Thyroid gland (tissue), 4 donors: ENCODE results near the gene SBSN. TPM values are rescaled to one million over a fixed set of nuclear protein-coding genes. Genes with fewer than 3 reads are reported as not detected.

ENCODE experiments used
- DNase-seq, 2 donors: peaks; one replicate each; pipeline ENCODE4 v3.0.0-alpha.2; 2019
- H3K27ac ChIP-seq, 3 donors: fragments of 200-600 bp; sonication (generic); 1 replicate in 2 of 3; 2 replicates in 1 of 3; pipeline ENCODE4 v1.5.1; 2016 to 2019; ENCODE audit warnings: mild to moderate bottlenecking in 1 of 3, moderate library complexity in 1 of 3
- H3K27me3 ChIP-seq: fragments of 200-600 bp; sonication (generic); one replicate; pipeline ENCODE4 v1.5.1; 2019
- H3K36me3 ChIP-seq, 2 donors: fragments of 200-600 bp; sonication (generic); one replicate each; pipeline ENCODE4 v1.5.1; 2016 to 2019
- H3K4me1 ChIP-seq, 2 donors: fragments of 200-600 bp; sonication (generic); one replicate each; pipeline ENCODE4 v1.5.1; 2017 to 2019
- H3K4me3 ChIP-seq, 3 donors: fragments of 200-600 bp; sonication (generic); replicated peaks in 1 of 3; 1 replicate in 2 of 3; 2 replicates in 1 of 3; pipeline ENCODE4 v1.5.1; 2016; ENCODE audit warnings: mild to moderate bottlenecking in 1 of 3
- H3K9me3 ChIP-seq: fragments of 200-600 bp; sonication (generic); one replicate; pipeline ENCODE4 v1.5.1; 2017
- CTCF ChIP-seq, 6 experiments: fragments of 200-600 bp in 3 of 6; fragments of 450-650 bp in 3 of 6; sonication (generic) in 3 of 6; IDR thresholded peaks; one replicate each; pipeline ENCODE4 v1.5.1; 2016 to 2019; ENCODE audit warnings: antibody characterized with exemption in 6 of 6, mild to moderate bottlenecking in 2 of 6, inconsistent platforms in 1 of 6, moderate library complexity in 1 of 6
- POLR2A ChIP-seq, 2 donors: fragments of 450-650 bp; IDR thresholded peaks; one replicate each; pipeline ENCODE4 v1.6.1; 2017; ENCODE audit warnings: antibody characterized with exemption in 2 of 2, mild to moderate bottlenecking in 2 of 2, moderate library complexity in 1 of 2
- WGBS, 2 donors: methylation state at CpG; one replicate each; pipeline ENCODE4 v1.1.5; 2017; 5-methylcytosine and 5-hydroxymethylcytosine counted together
- intact Hi-C: fragments of 100-400 bp; cut with DNase I; formaldehyde crosslinking; loops from one replicate; pipeline ENCODE4 v1.15.1; 2023
- total RNA-seq, 4 donors: library from RNA; depleted of rRNA; stranded (reverse); fragments of >200 nt; gene quantifications; one replicate each; pipeline ENCODE4 v1.2.3, GENCODE V29; 2016

The SBSN gene
- 1 to 10 TPM in 1 of 4 donors, not detected in 3; 1.2 TPM for total RNA-seq

DNA sequence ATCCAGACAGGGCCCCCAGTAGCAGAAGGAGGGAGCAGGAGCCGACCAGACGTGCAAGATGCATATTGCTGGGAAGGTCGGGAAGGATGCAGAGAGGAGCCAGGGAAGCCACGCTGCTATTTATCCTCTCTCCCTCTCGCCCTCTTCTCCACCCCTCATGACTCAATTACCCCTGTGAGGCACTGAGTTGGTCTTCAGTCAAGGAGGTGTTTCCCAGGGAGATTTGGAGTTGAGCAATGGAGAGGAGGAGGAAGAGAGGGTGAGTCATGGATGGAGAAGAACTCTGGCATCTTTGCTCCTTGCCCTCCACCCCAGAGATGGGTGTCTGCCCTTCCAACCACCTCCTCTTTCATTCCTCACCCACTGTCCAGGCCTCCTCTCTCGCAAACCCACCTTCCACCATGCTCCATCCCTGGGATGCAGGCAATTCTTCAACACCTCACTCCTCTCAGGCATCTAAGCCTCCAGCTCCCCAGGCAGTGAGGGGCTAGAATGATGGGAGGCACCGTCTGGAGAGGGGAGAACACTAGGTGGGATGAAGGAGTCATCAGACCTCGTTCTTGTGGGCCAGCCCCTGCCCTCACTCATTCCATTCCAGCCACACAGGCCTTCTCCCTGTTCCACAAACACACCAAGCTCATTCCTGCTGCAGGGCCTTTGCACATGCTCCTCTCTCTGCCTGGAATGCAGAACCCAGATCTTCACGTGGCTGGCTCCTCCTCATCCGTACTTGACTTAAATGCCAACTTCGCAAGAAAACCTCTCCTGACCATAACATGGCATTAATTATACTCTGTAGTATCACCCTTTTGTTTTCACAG lies at the start of gene SBSN:
SBSN (minus strand) TSS at position 94 of the 821 bp plus-strand sequence; CDS start at position 64, 30 bp downstream.
- Histone ChIP-seq H3K27me3 (no peaks in the 10 kb centered on the region), H3K36me3 (no peaks in the 10 kb centered on the region), H3K27ac (no peak within 1 kb of the TSS), H3K9me3 (no peaks in the 10 kb centered on the region), H3K4me3 (no peak within 1 kb of the TSS), H3K4me1 (peaks cover 0 to 14% of the 10 kb centered on the region in 2 donors)
- no peak for TF ChIP-seq POLR2A (IDR thresholded peaks at IDR 0.05)
- no peak for TF ChIP-seq CTCF (IDR thresholded peaks at IDR 0.05)
- intact Hi-C loops: no loop called here
- no peak for DNase-seq
- 86 to 90% methylated on average over 11 of the region's 11 CpGs for WGBS, 2 donors

DNA sequence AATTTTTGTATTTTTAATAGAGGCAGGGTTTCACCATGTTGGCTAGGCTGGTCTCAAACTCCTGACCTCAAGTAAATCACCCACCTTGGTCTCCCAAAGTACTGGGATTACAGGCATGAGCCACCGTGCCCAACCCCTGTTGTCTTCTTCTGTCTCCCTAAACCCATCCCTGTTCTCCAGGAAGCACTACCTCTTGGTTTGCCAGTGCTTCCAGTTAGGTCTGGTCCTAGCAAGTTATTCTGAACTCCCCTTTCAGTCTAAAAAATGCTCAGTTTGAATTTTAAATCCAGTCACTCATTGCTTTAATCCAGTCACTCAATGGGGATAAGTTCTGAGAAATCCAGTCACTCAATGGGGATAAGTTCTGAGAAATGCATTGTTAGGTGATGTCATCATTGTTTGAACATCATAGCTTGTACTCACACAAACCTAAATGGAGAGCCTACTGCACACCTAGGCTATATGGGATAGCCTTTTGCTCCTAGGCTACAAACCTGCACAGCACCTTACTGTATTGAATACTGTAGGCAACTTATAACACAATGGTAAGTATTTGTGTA lies 43.4 kb upstream of the SBSN start:
- no peak for DNase-seq
- H3K4me3 ChIP-seq: no peak overlapping the region
- no peaks in the 10 kb centered on the region for H3K9me3 ChIP-seq
- H3K27me3 ChIP-seq: no peaks in the 10 kb centered on the region
- WGBS, 2 donors: 96 to 100% methylated on average over 1 of the region's 1 CpG
- intact Hi-C loops: no loop called here
- TF ChIP-seq CTCF (IDR thresholded peaks at IDR 0.05): no peak
- TF ChIP-seq POLR2A (IDR thresholded peaks at IDR 0.05): no peak
- no peak overlapping the region for H3K27ac ChIP-seq
- no peaks in the 10 kb centered on the region for H3K4me1 ChIP-seq
- H3K36me3 ChIP-seq: no peaks in the 10 kb centered on the region

DNA sequence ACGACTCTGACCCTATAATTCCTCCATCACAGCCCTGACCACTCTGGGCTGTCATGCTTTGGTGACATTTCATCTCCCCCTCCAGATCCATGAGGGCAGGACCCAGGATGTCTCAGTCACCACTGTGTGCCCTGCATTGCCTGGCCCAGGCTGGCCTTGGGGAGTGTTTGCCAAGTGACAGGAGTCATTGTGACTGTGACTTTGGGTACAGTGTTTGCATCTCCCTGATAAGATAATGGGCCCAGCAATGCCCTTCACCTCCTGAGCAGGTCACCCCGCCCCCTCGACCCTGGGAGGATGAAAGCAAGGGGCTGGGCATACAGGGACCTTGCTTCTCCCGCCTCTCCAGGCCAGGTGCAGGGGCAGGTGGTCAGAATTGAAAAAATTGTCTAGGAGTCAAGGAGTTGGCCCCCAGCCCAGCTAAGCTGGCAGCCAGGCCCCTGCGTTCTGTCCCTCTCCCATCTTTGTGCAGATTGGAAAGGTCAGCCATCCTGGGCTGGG lies 41.2 kb upstream of the SBSN start:
- no peak overlapping the region for H3K4me3 ChIP-seq
- intact Hi-C loops: no loop called here
- no peak for DNase-seq
- no peaks in the 10 kb centered on the region for H3K36me3 ChIP-seq
- no peak overlapping the region for H3K27ac ChIP-seq
- TF ChIP-seq CTCF (IDR thresholded peaks at IDR 0.05): no peak
- no peak for TF ChIP-seq POLR2A (IDR thresholded peaks at IDR 0.05)
- H3K9me3 ChIP-seq: no peaks in the 10 kb centered on the region
- WGBS, 2 donors: 56 to 64% methylated on average over 3 to 5 of the region's 5 CpGs
- no peaks in the 10 kb centered on the region for H3K27me3 ChIP-seq
- no peaks in the 10 kb centered on the region for H3K4me1 ChIP-seq

GRCh38 chr19:35566738-35567137 lies 38.6 kb upstream of the SBSN start:
- intact Hi-C loops: no loop called here

More at GRCh38 chr19:35566738-35567137, 38.6 kb upstream of the SBSN start:
- H3K36me3 ChIP-seq: no peaks in the 10 kb centered on the region
- no peaks in the 10 kb centered on the region for H3K4me1 ChIP-seq
- WGBS, 2 donors: 92 to 93% methylated on average over 7 of the region's 7 CpGs
- H3K4me3 ChIP-seq: no peak overlapping the region
- H3K9me3 ChIP-seq: no peaks in the 10 kb centered on the region
- no peak overlapping the region for H3K27ac ChIP-seq
- H3K27me3 ChIP-seq: no peaks in the 10 kb centered on the region
- TF ChIP-seq POLR2A (IDR thresholded peaks at IDR 0.05): no peak
- TF ChIP-seq CTCF (IDR thresholded peaks at IDR 0.05): no peak
- no peak for DNase-seq
